Kidney (tissue), 14 donors: Measurements from ENCODE around the gene ARMC8. TPM values are rescaled to one million over a fixed set of nuclear protein-coding genes. Genes with fewer than 3 reads are reported as not detected.

Source experiments
- DNase-seq, 5 donors: peaks; one replicate each; pipeline ENCODE4 v3.0.0-alpha.2; 2013 to 2020
- FAIRE-seq: peaks from 2 replicates; lab custom pipeline; 2012; peaks lifted over from hg19 to GRCh38; lab: Jason Lieb, UNC
- H3K27ac ChIP-seq, 2 donors: one replicate each; pipeline ENCODE4 v1.7.0; 2013; ENCODE audit warnings: low read depth in 2 of 2, low read length in 2 of 2, inconsistent platforms in 1 of 2
- H3K27me3 ChIP-seq: one replicate; pipeline ENCODE4 v1.7.1; 2013; ENCODE audit warnings: low read length, inconsistent platforms; ENCODE audit not compliant: control insufficient read depth, insufficient read depth
- H3K36me3 ChIP-seq, 3 donors: one replicate each; pipeline versions ENCODE4 v1.7.0 to v1.7.1; 2013; ENCODE audit warnings: low read length in 3 of 3, control low read depth in 1 of 3, inconsistent platforms in 1 of 3; ENCODE audit not compliant: insufficient read depth in 3 of 3, control insufficient read depth in 2 of 3
- H3K4me1 ChIP-seq, 3 donors: one replicate each; pipeline versions ENCODE4 v1.7.0 to v1.7.1; 2013; ENCODE audit warnings: low read length in 3 of 3, inconsistent platforms in 1 of 3, low read depth in 1 of 3; ENCODE audit not compliant: control insufficient read depth in 2 of 3, insufficient read depth in 2 of 3
- H3K4me3 ChIP-seq, 3 donors: one replicate each; pipeline versions ENCODE4 v1.7.0 to v1.8.1; 2013; ENCODE audit warnings: low read length in 3 of 3, control low read depth in 1 of 3, inconsistent platforms in 1 of 3
- H3K9ac ChIP-seq, 3 donors: one replicate each; pipeline versions ENCODE4 v1.7.0 to v1.7.1; 2013; ENCODE audit warnings: low read length in 3 of 3, control low read depth in 1 of 3, inconsistent platforms in 1 of 3
- H3K9me3 ChIP-seq, 3 donors: one replicate each; pipeline versions ENCODE4 v1.7.0 to v1.7.1; 2013; ENCODE audit warnings: low read length in 3 of 3, control low read depth in 1 of 3, inconsistent platforms in 1 of 3; ENCODE audit not compliant: control insufficient read depth in 2 of 3, insufficient read depth in 1 of 3
- intact Hi-C: fragments of 100-400 bp; cut with DNase I; formaldehyde crosslinking; loops from one replicate; pipeline ENCODE4 v1.11.1; 2022
- polyA plus RNA-seq: library from polyadenylated mRNA; stranded (reverse); fragments of 350-450 nt; fragmentation: Illumina TruSeq; extraction: RNeasy Lipid Tissue Mini Kit (QIAGEN cat#74804); gene quantifications from one replicate; pipeline ENCODE4 v1.2.3, GENCODE V29; 2014; ENCODE audit warnings: low read depth, low replicate concordance; ENCODE audit not compliant: insufficient read depth
- total RNA-seq: library from RNA; stranded (reverse); fragmentation: NEBNext Ultra II Directional; extraction: Animal tissue kit (Norgen Biotek cat#: 25700); gene quantifications from one replicate; pipeline ENCODE4 v1.2.1, GENCODE V29; 2021
- TF ChIP-seq, protein P1 (sequence below): IDR thresholded peaks from 3 replicates; pipeline ENCODE4 v1.5.1; 2012; ENCODE audit warnings: mild to moderate bottlenecking, moderate library complexity, borderline replicate concordance; ENCODE audit not compliant: insufficient read depth; ENCODE audit errors: extremely low read depth
- donor health status: control.
- donor health status: control.
- donor health status: control.
- donor health status: control.
- donor health status: control.
- donor health status: DM: yes; HTN: yes; CAD: no.
- donor health status: Normal renal cell carcinoma (clear cell type).

Gene ARMC8
- total and polyA plus RNA-seq, 2 donors from 2014 or later, result 17.1 to 47.3 TPM

DNA sequence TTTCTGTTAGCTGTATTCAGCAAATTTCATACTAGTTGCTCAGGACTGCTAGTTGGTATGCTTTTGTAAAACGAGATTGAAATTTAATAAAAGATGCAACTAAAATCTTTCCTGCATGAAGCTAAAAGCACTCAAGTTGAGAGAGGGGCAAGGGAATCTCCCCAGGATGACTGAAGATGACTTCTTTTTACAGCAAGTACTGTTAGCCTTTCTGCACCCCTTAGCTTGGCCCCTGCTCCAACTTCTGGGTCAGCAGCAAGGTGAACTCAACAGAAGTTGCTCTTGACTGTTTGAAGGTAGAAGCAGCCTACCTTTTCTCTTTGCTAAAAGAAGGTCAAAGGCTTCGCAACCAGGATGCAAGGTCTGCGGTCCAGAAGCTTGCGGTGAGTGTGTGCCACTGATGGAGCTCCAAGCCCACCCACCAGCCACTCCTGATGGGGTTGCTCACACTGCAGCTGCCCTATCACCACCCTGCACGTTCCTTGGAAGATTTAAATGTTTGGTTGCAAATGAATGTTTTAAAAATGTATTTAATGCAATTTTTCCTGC is 110.0 kb downstream of the ARMC8 start:
- Histone ChIP-seq H3K9ac (no peak overlapping the region), H3K4me1 (no peaks in the 10 kb centered on the region), H3K27ac (no peak overlapping the region), H3K9me3 (no peaks in the 10 kb centered on the region), H3K4me3 (no peak overlapping the region), H3K27me3 (no peaks in the 10 kb centered on the region), H3K36me3 (peaks cover 0 to 9% (median 8%) of the 10 kb centered on the region in 3 donors)
- no peak for DNase-seq
- no peak for FAIRE-seq
- intact Hi-C loops, result no loop called here
- TF ChIP-seq, protein P1, sequence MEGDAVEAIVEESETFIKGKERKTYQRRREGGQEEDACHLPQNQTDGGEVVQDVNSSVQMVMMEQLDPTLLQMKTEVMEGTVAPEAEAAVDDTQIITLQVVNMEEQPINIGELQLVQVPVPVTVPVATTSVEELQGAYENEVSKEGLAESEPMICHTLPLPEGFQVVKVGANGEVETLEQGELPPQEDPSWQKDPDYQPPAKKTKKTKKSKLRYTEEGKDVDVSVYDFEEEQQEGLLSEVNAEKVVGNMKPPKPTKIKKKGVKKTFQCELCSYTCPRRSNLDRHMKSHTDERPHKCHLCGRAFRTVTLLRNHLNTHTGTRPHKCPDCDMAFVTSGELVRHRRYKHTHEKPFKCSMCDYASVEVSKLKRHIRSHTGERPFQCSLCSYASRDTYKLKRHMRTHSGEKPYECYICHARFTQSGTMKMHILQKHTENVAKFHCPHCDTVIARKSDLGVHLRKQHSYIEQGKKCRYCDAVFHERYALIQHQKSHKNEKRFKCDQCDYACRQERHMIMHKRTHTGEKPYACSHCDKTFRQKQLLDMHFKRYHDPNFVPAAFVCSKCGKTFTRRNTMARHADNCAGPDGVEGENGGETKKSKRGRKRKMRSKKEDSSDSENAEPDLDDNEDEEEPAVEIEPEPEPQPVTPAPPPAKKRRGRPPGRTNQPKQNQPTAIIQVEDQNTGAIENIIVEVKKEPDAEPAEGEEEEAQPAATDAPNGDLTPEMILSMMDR, result no peak

GRCh38 chr3:138297876-138298275 is 110.8 kb downstream of the ARMC8 start:
- peaks cover 0 to 6% (median 3%) of the 10 kb centered on the region in 3 donors for H3K36me3 ChIP-seq
- H3K9me3 ChIP-seq, result no peaks in the 10 kb centered on the region
- H3K9ac ChIP-seq, result no peak overlapping the region

GRCh38 chr3:138300647-138301046 is 113.5 kb downstream of the ARMC8 start:
- Histone ChIP-seq H3K27me3 (no peaks in the 10 kb centered on the region), H3K9me3 (no peaks in the 10 kb centered on the region), H3K9ac (no peak overlapping the region), H3K27ac (no peak overlapping the region), H3K36me3 (peaks cover 0 to 3% (median 0%) of the 10 kb centered on the region in 3 donors), H3K4me1 (no peaks in the 10 kb centered on the region), H3K4me3 (no peak overlapping the region)
- DNase-seq (no peak), FAIRE-seq (no peak)
- TF ChIP-seq, protein P1, result no peak
- intact Hi-C loops, result no loop called here

More at GRCh38 chr3:138297876-138298275, 110.8 kb downstream of the ARMC8 start:
- Histone ChIP-seq H3K27ac (no peak overlapping the region), H3K4me3 (no peak overlapping the region), H3K27me3 (no peaks in the 10 kb centered on the region), H3K4me1 (no peaks in the 10 kb centered on the region)
- DNase-seq (no peak), FAIRE-seq (no peak)
- TF ChIP-seq, protein P1, result no peak
- intact Hi-C loops, result no loop called here

DNA sequence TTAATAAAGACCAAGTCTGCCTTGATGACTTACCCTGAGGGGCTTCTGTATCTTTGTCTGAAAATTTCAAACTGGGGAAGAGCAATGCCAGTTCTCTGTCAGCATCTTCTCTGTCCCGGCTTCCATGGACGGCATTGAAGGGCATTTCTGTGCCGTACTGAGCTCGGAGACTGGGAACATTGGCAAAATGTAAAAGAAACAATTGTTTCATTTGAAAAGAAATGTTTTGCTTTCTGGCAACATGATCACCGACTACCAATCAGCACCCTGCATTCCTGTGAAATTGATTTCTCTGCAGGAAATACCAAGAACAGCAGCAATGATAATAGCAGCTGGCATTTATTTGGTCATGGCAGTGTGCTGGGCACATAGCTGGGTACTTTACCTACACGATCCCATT is 116.4 kb downstream of the ARMC8 start:
- Histone ChIP-seq H3K36me3 (no peaks in the 10 kb centered on the region), H3K4me1 (no peaks in the 10 kb centered on the region), H3K4me3 (no peak overlapping the region), H3K27ac (no peak overlapping the region), H3K9me3 (peaks cover 0 to 6% (median 5%) of the 10 kb centered on the region in 3 donors), H3K27me3 (no peaks in the 10 kb centered on the region), H3K9ac (no peak overlapping the region)
- TF ChIP-seq, protein P1, result no peak
- FAIRE-seq (no peak), DNase-seq (no peak)
- intact Hi-C loops, result no loop called here
